KMS-11 (cell line): Measurements from ENCODE around the gene RAX.

Experiments used
- H2AFZ ChIP-seq: fragments of 200-600 bp; sonication (generic); 2 replicates; pipeline ENCODE4 v1.6.1; 2016; ENCODE audit warnings: antibody characterized with exemption, mixed run types, low read depth
- H3K27ac ChIP-seq: fragments of 200-600 bp; sonication (generic); 2 replicates; pipeline ENCODE4 v1.6.1; 2016; ENCODE audit warnings: mild to moderate bottlenecking, mixed run types
- H3K27me3 ChIP-seq: fragments of 200-600 bp; sonication (generic); 2 replicates; pipeline ENCODE4 v1.6.1; 2017; ENCODE audit warnings: mild to moderate bottlenecking, low read depth, mixed run types, moderate library complexity; ENCODE audit not compliant: insufficient read depth
- H3K36me3 ChIP-seq: fragments of 200-600 bp; sonication (generic); 2 replicates; pipeline ENCODE4 v1.6.1; 2017; ENCODE audit warnings: mild to moderate bottlenecking, mixed run types; ENCODE audit not compliant: insufficient read depth
- H3K4me1 ChIP-seq: fragments of 200-600 bp; sonication (generic); 2 replicates; pipeline ENCODE4 v1.6.1; 2016; ENCODE audit warnings: mild to moderate bottlenecking, low read depth, mixed run types; ENCODE audit not compliant: poor library complexity, severe bottlenecking
- H3K4me2 ChIP-seq: fragments of 200-600 bp; sonication (generic); 2 replicates; pipeline ENCODE4 v1.7.0; 2016; ENCODE audit warnings: mild to moderate bottlenecking, mixed run types
- H3K4me3 ChIP-seq: fragments of 200-600 bp; sonication (generic); IDR thresholded peaks from 2 replicates; pipeline ENCODE4 v1.6.1; 2017; ENCODE audit warnings: low read depth, low read length, mixed read lengths; ENCODE audit not compliant: insufficient read depth
- H3K79me2 ChIP-seq: fragments of 200-600 bp; sonication (generic); 2 replicates; pipeline ENCODE4 v1.6.1; 2016; ENCODE audit warnings: low read depth, mixed run types; ENCODE audit not compliant: insufficient read depth
- H3K9ac ChIP-seq: fragments of 200-600 bp; sonication (generic); 2 replicates; pipeline ENCODE4 v1.6.1; 2016; ENCODE audit warnings: mild to moderate bottlenecking, mixed run types
- H4K20me1 ChIP-seq: fragments of 200-600 bp; sonication (generic); 2 replicates; pipeline ENCODE4 v1.6.1; 2016; ENCODE audit warnings: mild to moderate bottlenecking, mixed run types; ENCODE audit not compliant: insufficient read depth
- CTCF ChIP-seq: fragments of 200-600 bp; sonication (generic); conservative IDR thresholded peaks from 2 replicates; pipeline ENCODE4 v1.6.1; 2017; ENCODE audit warnings: low read depth, mild to moderate bottlenecking, antibody characterized with exemption, low read length, moderate library complexity, mixed read lengths

Gene RAX

GRCh38 chr18:59267503-59268126, 5.6 kb downstream of the RAX start:
- Histone ChIP-seq H3K79me2 (no peaks in the 10 kb centered on the region), H4K20me1 (no peaks in the 10 kb centered on the region), H3K4me3 (no peak overlapping the region), H2AFZ (no peak overlapping the region), H3K4me2 (no peak overlapping the region), H3K27ac (no peak overlapping the region), H3K36me3 (no peaks in the 10 kb centered on the region), H3K9ac (no peak overlapping the region), H3K4me1 (peaks cover 15% of the 10 kb centered on the region), H3K27me3 (peaks cover 21% of the 10 kb centered on the region; the same call in 1 of the 2 replicates)
- TF ChIP-seq CTCF, result no peak

GRCh38 chr18:59266886-59267502, 6.3 kb downstream of the RAX start:
- Histone ChIP-seq H3K4me1 (peaks cover 15% of the 10 kb centered on the region), H3K79me2 (no peaks in the 10 kb centered on the region), H3K36me3 (no peaks in the 10 kb centered on the region), H4K20me1 (no peaks in the 10 kb centered on the region), H3K27ac (no peak overlapping the region), H3K9ac (no peak overlapping the region), H3K4me2 (no peak overlapping the region), H3K4me3 (no peak overlapping the region), H2AFZ (no peak overlapping the region), H3K27me3 (peaks cover 19% of the 10 kb centered on the region; the same call in 1 of the 2 replicates)
- no peak for TF ChIP-seq CTCF

- H3K4me1 ChIP-seq, result peaks cover 14% of the 10 kb centered on the region
- H3K36me3 ChIP-seq, result no peaks in the 10 kb centered on the region
- H2AFZ ChIP-seq, result no peak overlapping the region
- peaks cover 15% of the 10 kb centered on the region; the same call in 1 of the 2 replicates for H3K27me3 ChIP-seq
- H3K79me2 ChIP-seq, result no peaks in the 10 kb centered on the region
- H3K9ac ChIP-seq, result no peak overlapping the region
- H3K4me3 ChIP-seq, result no peak overlapping the region
- no peak for TF ChIP-seq CTCF
- H3K27ac ChIP-seq, result no peak overlapping the region
- H4K20me1 ChIP-seq, result no peaks in the 10 kb centered on the region
- H3K4me2 ChIP-seq, result no peak overlapping the region
Observed at GRCh38 chr18:59266459-59266858, 6.8 kb downstream of the RAX start.

GRCh38 chr18:59265974-59266369, 7.3 kb downstream of the RAX start:
- H3K4me1 ChIP-seq, result peaks cover 9% of the 10 kb centered on the region
- no peaks in the 10 kb centered on the region for H4K20me1 ChIP-seq
- no peak overlapping the region for H3K4me3 ChIP-seq
- peak overlapping the region; percentile 94 for H3K4me2 ChIP-seq
- no peaks in the 10 kb centered on the region for H3K79me2 ChIP-seq
- no peak overlapping the region for H3K9ac ChIP-seq
- H3K27ac ChIP-seq, result no peak overlapping the region
- peak overlapping the region; percentile 94 for H2AFZ ChIP-seq
- peaks cover 13% of the 10 kb centered on the region; the same call in 1 of the 2 replicates for H3K27me3 ChIP-seq
- TF ChIP-seq CTCF, result no peak
- no peaks in the 10 kb centered on the region for H3K36me3 ChIP-seq
